Measurements from ENCODE around the gene HK2. TPM values are rescaled to one million over a fixed set of nuclear protein-coding genes. Genes with fewer than 3 reads are reported as not detected.

The HK2 gene
- total and polyA plus RNA-seq, 2 donors = 4.8 to 8.2 TPM

GRCh38 chr2:74877781-74878433 lies 44.0 kb downstream of the HK2 start:
- over 99% methylated on average over 4 of the region's 4 CpGs for WGBS
- Histone ChIP-seq H3K4me1 (ENCODE audit: control insufficient read depth in 2 of 2, insufficient read depth in 2 of 2, low read length in 2 of 2) (peaks cover 0 to 3% of the 10 kb centered on the region in 2 donors), H3K27me3 (ENCODE audit: control insufficient read depth in 2 of 2, insufficient read depth in 1 of 2, low read length in 1 of 2) (no peaks in the 10 kb centered on the region), H3K27ac (ENCODE audit: low read depth in 1 of 2, low read length in 1 of 2) (no peak overlapping the region), H3K36me3 (ENCODE audit: control insufficient read depth in 2 of 2, insufficient read depth in 2 of 2, low read length in 1 of 2) (peaks cover 3 to 59% of the 10 kb centered on the region in 2 donors), H3K4me3 (ENCODE audit: low read length in 2 of 2) (no peak overlapping the region), H3K9me3 (ENCODE audit: control insufficient read depth in 2 of 2, insufficient read depth in 1 of 2, low read length in 1 of 2) (no peaks in the 10 kb centered on the region)
- no peak for DNase-seq (ENCODE audit: low read depth in 6 of 9, low spot score in 9 of 9)

GRCh38 chr2:74878551-74878950 lies 44.6 kb downstream of the HK2 start:
- no peak overlapping the region for H3K4me3 ChIP-seq (ENCODE audit: low read length in 2 of 2)
- H3K9me3 ChIP-seq (ENCODE audit: control insufficient read depth in 2 of 2, insufficient read depth in 1 of 2, low read length in 1 of 2) = no peaks in the 10 kb centered on the region
- 99% methylated on average over 20 of the region's 20 CpGs for WGBS
- peaks cover 0 to 3% of the 10 kb centered on the region in 2 donors for H3K4me1 ChIP-seq (ENCODE audit: control insufficient read depth in 2 of 2, insufficient read depth in 2 of 2, low read length in 2 of 2)
- no peak overlapping the region for H3K27ac ChIP-seq (ENCODE audit: low read depth in 1 of 2, low read length in 1 of 2)
- no peaks in the 10 kb centered on the region for H3K27me3 ChIP-seq (ENCODE audit: control insufficient read depth in 2 of 2, insufficient read depth in 1 of 2, low read length in 1 of 2)
- H3K36me3 ChIP-seq (ENCODE audit: control insufficient read depth in 2 of 2, insufficient read depth in 2 of 2, low read length in 1 of 2) = peaks cover 4 to 58% of the 10 kb centered on the region in 2 donors
- DNase-seq (ENCODE audit: low read depth in 6 of 9, low spot score in 9 of 9) = no peak

GRCh38 chr2:74880054-74880728 lies 46.3 kb downstream of the HK2 start:
- Histone ChIP-seq H3K27me3 (ENCODE audit: control insufficient read depth in 2 of 2, insufficient read depth in 1 of 2, low read length in 1 of 2) (no peaks in the 10 kb centered on the region), H3K36me3 (ENCODE audit: control insufficient read depth in 2 of 2, insufficient read depth in 2 of 2, low read length in 1 of 2) (peaks cover 8 to 62% of the 10 kb centered on the region in 2 donors), H3K4me3 (ENCODE audit: low read length in 2 of 2) (no peak overlapping the region), H3K4me1 (ENCODE audit: control insufficient read depth in 2 of 2, insufficient read depth in 2 of 2, low read length in 2 of 2) (peaks cover 0 to 4% of the 10 kb centered on the region in 2 donors), H3K27ac (ENCODE audit: low read depth in 1 of 2, low read length in 1 of 2) (no peak overlapping the region), H3K9me3 (ENCODE audit: control insufficient read depth in 2 of 2, insufficient read depth in 1 of 2, low read length in 1 of 2) (no peaks in the 10 kb centered on the region)
- WGBS = 98% methylated on average over 24 of the region's 24 CpGs
- no peak for DNase-seq (ENCODE audit: low read depth in 6 of 9, low spot score in 9 of 9)

GRCh38 chr2:74881176-74881575 lies 47.2 kb downstream of the HK2 start:
- peaks cover 0 to 8% of the 10 kb centered on the region in 2 donors for H3K4me1 ChIP-seq (ENCODE audit: control insufficient read depth in 2 of 2, insufficient read depth in 2 of 2, low read length in 2 of 2)
- H3K36me3 ChIP-seq (ENCODE audit: control insufficient read depth in 2 of 2, insufficient read depth in 2 of 2, low read length in 1 of 2) = peaks cover 8 to 66% of the 10 kb centered on the region in 2 donors
- 97% methylated on average over 5 of the region's 5 CpGs for WGBS

GRCh38 chr2:74881626-74882298 lies 47.8 kb downstream of the HK2 start:
- DNase-seq (ENCODE audit: low read depth in 6 of 9, low spot score in 9 of 9) = no peak
- Histone ChIP-seq H3K4me1 (ENCODE audit: control insufficient read depth in 2 of 2, insufficient read depth in 2 of 2, low read length in 2 of 2) (peaks cover 0 to 8% of the 10 kb centered on the region in 2 donors), H3K4me3 (ENCODE audit: low read length in 2 of 2) (no peak overlapping the region), H3K27ac (ENCODE audit: low read depth in 1 of 2, low read length in 1 of 2) (no peak overlapping the region), H3K9me3 (ENCODE audit: control insufficient read depth in 2 of 2, insufficient read depth in 1 of 2, low read length in 1 of 2) (no peaks in the 10 kb centered on the region), H3K27me3 (ENCODE audit: control insufficient read depth in 2 of 2, insufficient read depth in 1 of 2, low read length in 1 of 2) (no peaks in the 10 kb centered on the region), H3K36me3 (ENCODE audit: control insufficient read depth in 2 of 2, insufficient read depth in 2 of 2, low read length in 1 of 2) (peaks cover 10 to 71% of the 10 kb centered on the region in 2 donors)
- WGBS = 96% methylated on average over 19 of the region's 19 CpGs

More at GRCh38 chr2:74881176-74881575, 47.2 kb downstream of the HK2 start:
- H3K27me3 ChIP-seq (ENCODE audit: control insufficient read depth in 2 of 2, insufficient read depth in 1 of 2, low read length in 1 of 2) = no peaks in the 10 kb centered on the region
- no peak overlapping the region for H3K27ac ChIP-seq (ENCODE audit: low read depth in 1 of 2, low read length in 1 of 2)
- H3K4me3 ChIP-seq (ENCODE audit: low read length in 2 of 2) = no peak overlapping the region
- DNase-seq (ENCODE audit: low read depth in 6 of 9, low spot score in 9 of 9) = no peak
- no peaks in the 10 kb centered on the region for H3K9me3 ChIP-seq (ENCODE audit: control insufficient read depth in 2 of 2, insufficient read depth in 1 of 2, low read length in 1 of 2)

- 95% methylated on average over 4 of the region's 4 CpGs for WGBS
- Histone ChIP-seq H3K4me1 (ENCODE audit: control insufficient read depth in 2 of 2, insufficient read depth in 2 of 2, low read length in 2 of 2) (peaks cover 0 to 8% of the 10 kb centered on the region in 2 donors), H3K36me3 (ENCODE audit: control insufficient read depth in 2 of 2, insufficient read depth in 2 of 2, low read length in 1 of 2) (peaks cover 13 to 71% of the 10 kb centered on the region in 2 donors), H3K27ac (ENCODE audit: low read depth in 1 of 2, low read length in 1 of 2) (no peak overlapping the region), H3K27me3 (ENCODE audit: control insufficient read depth in 2 of 2, insufficient read depth in 1 of 2, low read length in 1 of 2) (no peaks in the 10 kb centered on the region), H3K4me3 (ENCODE audit: low read length in 2 of 2) (no peak overlapping the region), H3K9me3 (ENCODE audit: control insufficient read depth in 2 of 2, insufficient read depth in 1 of 2, low read length in 1 of 2) (no peaks in the 10 kb centered on the region)
- DNase-seq (ENCODE audit: low read depth in 6 of 9, low spot score in 9 of 9) = no peak
Measured at GRCh38 chr2:74882299-74882687, 48.4 kb downstream of the HK2 start.

GRCh38 chr2:74883011-74883410 lies 49.1 kb downstream of the HK2 start:
- peaks cover 16 to 67% of the 10 kb centered on the region in 2 donors for H3K36me3 ChIP-seq (ENCODE audit: control insufficient read depth in 2 of 2, insufficient read depth in 2 of 2, low read length in 1 of 2)

GRCh38 chr2:74884118-74884762 lies 50.3 kb downstream of the HK2 start:
- Histone ChIP-seq H3K27me3 (ENCODE audit: control insufficient read depth in 2 of 2, insufficient read depth in 1 of 2, low read length in 1 of 2) (no peaks in the 10 kb centered on the region), H3K36me3 (ENCODE audit: control insufficient read depth in 2 of 2, insufficient read depth in 2 of 2, low read length in 1 of 2) (peaks cover 21 to 60% of the 10 kb centered on the region in 2 donors), H3K4me1 (ENCODE audit: control insufficient read depth in 2 of 2, insufficient read depth in 2 of 2, low read length in 2 of 2) (peaks cover 0 to 8% of the 10 kb centered on the region in 2 donors), H3K9me3 (ENCODE audit: control insufficient read depth in 2 of 2, insufficient read depth in 1 of 2, low read length in 1 of 2) (no peaks in the 10 kb centered on the region), H3K4me3 (ENCODE audit: low read length in 2 of 2) (no peak overlapping the region), H3K27ac (ENCODE audit: low read depth in 1 of 2, low read length in 1 of 2) (no peak overlapping the region)
- WGBS = 93% methylated on average over 5 of the region's 5 CpGs
- no peak for DNase-seq (ENCODE audit: low read depth in 6 of 9, low spot score in 9 of 9)

More at GRCh38 chr2:74883011-74883410, 49.1 kb downstream of the HK2 start:
- 97% methylated on average over 6 of the region's 6 CpGs for WGBS
- Histone ChIP-seq H3K9me3 (ENCODE audit: control insufficient read depth in 2 of 2, insufficient read depth in 1 of 2, low read length in 1 of 2) (no peaks in the 10 kb centered on the region), H3K27me3 (ENCODE audit: control insufficient read depth in 2 of 2, insufficient read depth in 1 of 2, low read length in 1 of 2) (no peaks in the 10 kb centered on the region), H3K4me3 (ENCODE audit: low read length in 2 of 2) (no peak overlapping the region), H3K4me1 (ENCODE audit: control insufficient read depth in 2 of 2, insufficient read depth in 2 of 2, low read length in 2 of 2) (peaks cover 0 to 8% of the 10 kb centered on the region in 2 donors), H3K27ac (ENCODE audit: low read depth in 1 of 2, low read length in 1 of 2) (no peak overlapping the region)
- DNase-seq (ENCODE audit: low read depth in 6 of 9, low spot score in 9 of 9) = no peak

Measured in thymus (tissue), 11 donors.